ES-I3 (cell line): ENCODE data around the gene CACNA2D4.

ENCODE experiments used
- H3K36me3 ChIP-seq: 2 replicates; pipeline ENCODE4 v1.6.1; 2013; ENCODE audit warnings: mild to moderate bottlenecking, low read length, control low read depth, moderate library complexity; ENCODE audit not compliant: insufficient read depth
- H3K4me1 ChIP-seq: 2 replicates; pipeline ENCODE4 v1.6.1; 2013; ENCODE audit warnings: mild to moderate bottlenecking, control low read depth, low read length; ENCODE audit not compliant: insufficient read depth
- H3K9ac ChIP-seq: 2 replicates; pipeline ENCODE4 v1.6.1; 2013; ENCODE audit warnings: low read depth, mild to moderate bottlenecking, low read length, moderate library complexity
- H3K9me3 ChIP-seq: 2 replicates; pipeline ENCODE4 v1.6.1; 2013; ENCODE audit warnings: mild to moderate bottlenecking, low read length, moderate library complexity; ENCODE audit not compliant: control insufficient read depth, insufficient read depth

Gene CACNA2D4

DNA sequence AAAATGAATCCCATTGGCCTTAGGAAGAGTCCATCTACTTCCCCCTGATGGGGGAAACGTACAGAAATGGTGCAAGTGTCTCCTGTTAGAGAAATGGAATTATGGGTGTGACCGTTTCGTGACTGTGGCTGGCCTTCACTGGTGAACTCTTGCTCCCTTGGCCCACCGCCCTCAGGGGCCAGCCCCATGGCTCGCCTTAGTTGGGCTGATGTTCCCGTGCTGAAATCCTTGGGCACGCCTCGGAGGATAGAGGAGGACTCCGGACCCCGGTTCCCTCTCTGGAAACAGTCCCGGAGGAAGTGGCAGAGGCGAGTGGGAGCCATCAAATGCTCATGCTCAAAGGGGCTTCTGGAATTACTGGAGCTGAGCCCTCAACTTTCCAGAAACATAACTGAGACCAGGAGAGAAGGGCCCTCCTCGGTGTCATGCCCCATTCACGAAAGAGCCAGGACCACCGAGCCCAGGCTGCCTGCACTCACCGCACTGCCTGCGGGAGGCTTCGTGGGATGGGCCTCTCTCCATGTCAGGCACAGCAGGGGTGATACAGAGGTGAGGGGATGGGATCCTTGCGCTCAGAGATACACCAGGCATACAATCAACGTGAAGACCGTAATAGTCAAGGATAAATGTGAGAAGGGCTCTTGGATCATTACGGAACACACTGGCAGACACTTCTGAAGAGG, 10.1 kb upstream of the CACNA2D4 start:
- H3K9me3 ChIP-seq, result no peaks in the 10 kb centered on the region
- no peak overlapping the region for H3K9ac ChIP-seq
- no peaks in the 10 kb centered on the region for H3K36me3 ChIP-seq
- no peaks in the 10 kb centered on the region for H3K4me1 ChIP-seq

DNA sequence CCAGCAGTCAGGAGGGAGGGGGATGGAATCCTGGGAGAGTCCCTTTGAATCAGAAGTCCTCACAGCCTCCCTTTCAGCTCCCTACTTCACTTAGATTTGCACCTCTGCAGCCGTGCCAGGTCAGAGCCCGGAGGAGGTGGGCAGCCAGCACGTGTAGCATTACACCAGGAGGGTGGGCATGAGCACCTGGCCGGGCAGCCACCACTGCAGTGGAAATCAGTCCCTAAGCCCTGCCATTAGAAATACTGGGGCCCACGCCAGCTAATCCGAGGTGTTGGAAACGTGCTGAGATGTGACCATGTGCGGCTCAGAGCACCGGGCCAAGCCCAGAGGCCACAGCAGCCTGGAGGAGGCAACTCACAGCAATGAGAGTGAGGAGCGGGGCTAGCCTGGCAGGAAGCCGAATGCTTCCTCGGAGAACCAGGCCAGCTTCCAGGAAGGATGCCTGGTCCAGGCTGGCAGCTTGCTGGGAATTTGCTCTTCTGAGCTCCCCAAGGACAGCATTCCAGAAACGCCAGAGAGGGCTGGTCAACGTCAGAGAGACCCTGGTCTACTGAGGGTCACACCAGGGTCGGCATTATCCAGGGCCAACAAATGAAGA, 9.4 kb upstream of the CACNA2D4 start:
- no peaks in the 10 kb centered on the region for H3K4me1 ChIP-seq
- no peaks in the 10 kb centered on the region for H3K36me3 ChIP-seq
- H3K9me3 ChIP-seq, result no peaks in the 10 kb centered on the region
- no peak overlapping the region for H3K9ac ChIP-seq

DNA sequence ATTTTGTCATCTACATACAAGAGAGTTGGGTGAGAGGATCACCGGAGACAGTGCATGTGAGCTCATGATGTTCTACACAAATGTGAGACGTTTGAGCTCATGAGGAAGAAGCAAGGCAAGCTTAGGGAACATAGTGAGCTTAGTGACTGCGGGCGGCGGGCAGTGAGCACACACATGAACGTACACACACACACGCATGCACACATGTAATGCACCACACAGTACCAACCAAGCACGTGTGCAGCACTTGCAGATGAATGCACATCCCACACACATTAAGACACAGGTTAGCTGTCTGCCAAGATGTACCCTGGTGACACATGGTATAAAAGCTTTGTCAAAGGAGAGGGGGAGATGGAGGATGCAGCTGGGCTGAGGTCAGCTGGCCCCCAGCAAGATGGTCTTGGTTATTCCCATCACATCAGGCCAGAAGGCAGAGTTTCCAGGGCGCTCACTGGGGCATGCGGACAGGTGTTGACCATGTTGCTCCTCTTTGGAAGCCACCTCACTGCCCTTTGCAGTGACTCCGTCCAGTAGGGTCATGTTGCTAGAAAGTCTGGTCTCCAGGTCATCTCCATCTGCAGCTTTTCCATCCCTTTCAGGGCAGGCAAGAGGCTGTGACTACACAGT, 8.7 kb upstream of the CACNA2D4 start:
- Histone ChIP-seq H3K4me1 (no peaks in the 10 kb centered on the region), H3K36me3 (no peaks in the 10 kb centered on the region), H3K9me3 (no peaks in the 10 kb centered on the region), H3K9ac (no peak overlapping the region)

- H3K36me3 ChIP-seq, result no peaks in the 10 kb centered on the region
- no peak overlapping the region for H3K9ac ChIP-seq
- H3K4me1 ChIP-seq, result no peaks in the 10 kb centered on the region
- no peaks in the 10 kb centered on the region for H3K9me3 ChIP-seq
Observed at GRCh38 chr12:1926251-1926657, 7.8 kb upstream of the CACNA2D4 start.

GRCh38 chr12:1925684-1926006, 7.2 kb upstream of the CACNA2D4 start:
- Histone ChIP-seq H3K4me1 (no peaks in the 10 kb centered on the region), H3K36me3 (no peaks in the 10 kb centered on the region), H3K9ac (no peak overlapping the region), H3K9me3 (no peaks in the 10 kb centered on the region)

GRCh38 chr12:1924996-1925683, 6.7 kb upstream of the CACNA2D4 start:
- Histone ChIP-seq H3K36me3 (no peaks in the 10 kb centered on the region), H3K9me3 (no peaks in the 10 kb centered on the region), H3K9ac (no peak overlapping the region), H3K4me1 (no peaks in the 10 kb centered on the region)

- Histone ChIP-seq H3K36me3 (no peaks in the 10 kb centered on the region), H3K4me1 (no peaks in the 10 kb centered on the region), H3K9me3 (no peaks in the 10 kb centered on the region), H3K9ac (no peak overlapping the region)
Observed at GRCh38 chr12:1922985-1923384, 4.5 kb upstream of the CACNA2D4 start.

DNA sequence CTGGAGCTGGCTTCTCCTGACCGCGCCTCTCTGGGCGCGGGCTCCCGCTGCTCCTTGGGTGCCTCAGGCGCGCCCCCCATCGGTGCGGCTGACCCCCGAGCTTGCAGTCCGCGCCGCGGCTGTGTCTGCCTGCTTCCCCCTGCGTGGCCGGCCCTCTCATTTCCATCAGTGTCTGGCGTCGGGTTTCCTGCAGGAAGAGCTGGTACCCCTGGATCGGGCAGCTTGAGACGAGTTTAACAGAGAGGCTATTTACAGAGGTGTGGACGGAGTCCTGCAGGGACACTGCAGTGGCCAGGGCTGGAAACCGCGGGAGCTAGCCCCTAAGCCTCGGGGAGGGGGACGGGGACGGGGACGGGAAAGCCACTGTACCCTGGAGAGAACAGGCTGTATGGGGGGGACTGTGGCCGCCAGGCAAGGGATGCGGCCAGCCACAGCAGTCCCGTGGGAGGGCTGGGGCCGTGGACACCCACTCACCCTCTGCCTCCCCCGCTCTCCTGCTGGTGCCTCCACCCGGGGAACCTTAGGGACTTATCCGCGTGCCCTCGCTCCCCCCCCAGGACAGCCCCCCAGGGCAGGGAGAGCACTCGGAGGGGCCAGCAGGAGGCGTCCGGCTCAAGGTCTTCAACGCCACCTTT, 3.7 kb upstream of the CACNA2D4 start:
- no peaks in the 10 kb centered on the region for H3K36me3 ChIP-seq
- H3K9ac ChIP-seq, result no peak overlapping the region
- H3K4me1 ChIP-seq, result no peaks in the 10 kb centered on the region
- no peaks in the 10 kb centered on the region for H3K9me3 ChIP-seq

- Histone ChIP-seq H3K9me3 (no peaks in the 10 kb centered on the region), H3K9ac (no peak overlapping the region), H3K4me1 (no peaks in the 10 kb centered on the region), H3K36me3 (no peaks in the 10 kb centered on the region)
Observed at GRCh38 chr12:1920971-1921370, 2.5 kb upstream of the CACNA2D4 start.

GRCh38 chr12:1920436-1920835, 2.0 kb upstream of the CACNA2D4 start:
- Histone ChIP-seq H3K9me3 (no peaks in the 10 kb centered on the region), H3K4me1 (no peaks in the 10 kb centered on the region), H3K36me3 (no peaks in the 10 kb centered on the region), H3K9ac (no peak overlapping the region)

- Histone ChIP-seq H3K9me3 (no peaks in the 10 kb centered on the region), H3K4me1 (no peaks in the 10 kb centered on the region), H3K9ac (no peak overlapping the region), H3K36me3 (no peaks in the 10 kb centered on the region)
Observed at GRCh38 chr12:1919763-1920162, 1.3 kb upstream of the CACNA2D4 start.

DNA sequence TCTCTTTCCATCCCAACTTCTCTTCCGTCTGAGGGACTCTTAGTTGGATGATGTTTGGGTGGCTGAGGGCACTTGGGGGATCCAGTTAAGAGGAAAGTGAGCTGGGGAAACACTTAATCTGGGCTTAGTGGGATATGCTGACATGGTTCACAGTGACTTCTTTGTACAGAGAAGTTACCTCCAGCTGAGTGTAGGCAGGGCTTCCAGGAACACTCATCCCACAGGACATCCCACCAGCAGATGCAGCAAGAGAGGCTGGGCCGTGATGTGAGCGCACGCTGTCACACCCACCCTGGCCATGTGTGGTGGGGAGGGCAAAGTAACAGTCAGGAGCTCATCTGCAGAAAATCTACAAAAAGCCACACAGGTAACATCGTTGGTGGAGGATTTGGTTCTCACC, 832 bp upstream of the CACNA2D4 start:
- H3K9ac ChIP-seq, result no peak overlapping the region
- no peaks in the 10 kb centered on the region for H3K9me3 ChIP-seq
- no peaks in the 10 kb centered on the region for H3K4me1 ChIP-seq
- no peaks in the 10 kb centered on the region for H3K36me3 ChIP-seq

DNA sequence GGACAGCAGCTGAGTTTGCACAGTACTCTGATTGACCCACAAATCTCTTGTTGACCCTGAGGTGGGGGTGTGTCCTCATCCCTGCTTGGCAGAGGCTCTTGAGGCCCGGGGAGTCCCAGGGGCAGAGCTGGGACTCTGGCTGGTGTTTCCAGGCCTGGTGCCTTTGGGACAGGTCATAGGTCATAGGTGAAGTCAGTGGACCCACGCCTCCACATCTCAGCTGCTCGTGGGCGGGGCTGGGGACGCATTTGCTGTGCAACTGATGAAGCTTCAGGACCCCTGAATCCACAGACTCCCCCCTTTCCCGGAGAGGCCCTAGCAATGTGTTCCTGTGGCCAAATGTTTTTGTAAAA, 408 bp upstream of the CACNA2D4 start:
- Histone ChIP-seq H3K9ac (no peak overlapping the region), H3K36me3 (no peaks in the 10 kb centered on the region), H3K4me1 (no peaks in the 10 kb centered on the region), H3K9me3 (no peaks in the 10 kb centered on the region)

GRCh38 chr12:1917172-1918070, 1.0 kb downstream of the CACNA2D4 start:
- Histone ChIP-seq H3K9me3 (no peaks in the 10 kb centered on the region), H3K9ac (no peak overlapping the region), H3K36me3 (no peaks in the 10 kb centered on the region), H3K4me1 (peaks cover 6% of the 10 kb centered on the region; the same call in 1 of the 2 replicates)
